Panc1 (cell line): ENCODE measurements around the gene EIF3F. TPM values are rescaled to one million over a fixed set of nuclear protein-coding genes. Genes with fewer than 3 reads are reported as not detected.
A peak's percentile ranks its signal among the peaks of the same experiment; 100 is the strongest.

ENCODE experiments used
- ATAC-seq: fragments of 200-7000 bp; cut with Tn5 transposase; 2 replicates; pipeline ENCODE4 v1.9.1; 2020; ENCODE audit warnings: mild to moderate bottlenecking, moderate library complexity
- BruUV-seq: library from RNA; stranded (reverse); fragments of 400-500 nt; replicated peaks from 2 replicates; lab custom pipeline; 2021; lab: Mats Ljungman, UMichigan
- CTCF ChIA-PET: fragments of 300-600 bp; sonication (Branson Sonifier 250); formaldehyde crosslinking; loops from one replicate; lab custom pipeline; 2022; ENCODE audit warnings: antibody characterized with exemption; lab: Charles Lee
- POLR2A ChIA-PET: fragments of 300-600 bp; sonication (Branson Sonifier 250); formaldehyde crosslinking; loops from one replicate; lab custom pipeline; 2022; ENCODE audit warnings: antibody characterized with exemption; lab: Charles Lee
- DNase-seq: peaks from one replicate; pipeline ENCODE4 v3.0.0-alpha.2; 2010; ENCODE audit warnings: low read depth, low spot score
- H3K27ac ChIP-seq: 2 replicates; pipeline ENCODE4 v1.5.1; 2011; ENCODE audit warnings: mild to moderate bottlenecking, low read length, inconsistent platforms
- H3K27me3 ChIP-seq: fragments of 200-500 bp; sonication (Bioruptor generic); 2 replicates; pipeline ENCODE4 v1.6.0; 2014; ENCODE audit warnings: low read length, inconsistent platforms; ENCODE audit not compliant: control insufficient read depth, insufficient read depth
- H3K36me3 ChIP-seq: fragments of 200-500 bp; sonication (Bioruptor generic); 2 replicates; pipeline ENCODE4 v1.5.1; 2014; ENCODE audit warnings: inconsistent platforms, mild to moderate bottlenecking, low read length, moderate library complexity; ENCODE audit not compliant: control insufficient read depth, insufficient read depth
- H3K4me1 ChIP-seq: 2 replicates; pipeline ENCODE4 v1.5.1; 2011; ENCODE audit warnings: inconsistent platforms, mild to moderate bottlenecking, low read length, moderate library complexity; ENCODE audit not compliant: control insufficient read depth, insufficient read depth
- H3K4me3 ChIP-seq, 2 experiments: 2 replicates each; pipeline ENCODE4 v1.5.1; 2011 to 2012; ENCODE audit warnings: low read depth in 2 of 2, low read length in 2 of 2, mild to moderate bottlenecking in 2 of 2, inconsistent platforms in 1 of 2, moderate library complexity in 1 of 2
- H3K9me3 ChIP-seq: fragments of 200-500 bp; sonication (Bioruptor generic); 2 replicates; pipeline ENCODE4 v1.5.1; 2014; ENCODE audit warnings: low read depth, mild to moderate bottlenecking, inconsistent platforms, low read length, moderate library complexity; ENCODE audit not compliant: control insufficient read depth, insufficient read depth
- POLR2AphosphoS5 ChIP-seq: IDR thresholded peaks from 2 replicates; pipeline ENCODE4 v1.6.1; 2012; ENCODE audit warnings: mild to moderate bottlenecking, low read depth, low read length, moderate library complexity
- SIN3A ChIP-seq: IDR thresholded peaks from 2 replicates; pipeline ENCODE4 v1.6.1; 2012; ENCODE audit warnings: low read depth, mild to moderate bottlenecking, low read length, moderate library complexity, borderline replicate concordance; ENCODE audit not compliant: insufficient read depth
- TCF7L2 ChIP-seq: IDR thresholded peaks from 2 replicates; pipeline ENCODE4 v1.6.1; 2011; ENCODE audit warnings: mild to moderate bottlenecking, low read depth, low read length, inconsistent platforms
- in situ Hi-C: cut with HindIII; loops from 2 replicates; pipeline ENCODE4 v1.10.0; 2016; ENCODE audit warnings: low sequenced_read_pairs, low pct_unique_long_range_greater_than_20kb
- intact Hi-C: fragments of 100-400 bp; cut with micrococcal nuclease; formaldehyde crosslinking; loops from one replicate; pipeline ENCODE4 v1.10.0; 2022; ENCODE audit not compliant: unreplicated experiment
- total RNA-seq: library from RNA; stranded (reverse); gene quantifications from one replicate; pipeline ENCODE4 v1.2.1, GENCODE V29; 2021; ENCODE audit not compliant: unreplicated experiment
- TF ChIP-seq, protein P1 (sequence below): fragments of 450-650 bp; IDR thresholded peaks from 2 replicates; pipeline ENCODE4 v1.5.1; 2017; ENCODE audit warnings: mild to moderate bottlenecking
- TF ChIP-seq, protein P2 (sequence below), 2 experiments: IDR thresholded peaks; 2 replicates each; pipeline ENCODE4 v1.6.1; 2011 to 2012; ENCODE audit warnings: low read depth in 2 of 2, control low read depth in 1 of 2, low read length in 1 of 2, mild to moderate bottlenecking in 1 of 2, moderate library complexity in 1 of 2; ENCODE audit not compliant: insufficient read depth in 1 of 2

The EIF3F gene
- total RNA-seq, 1 experiment from 2014 or later = 387 TPM

- ChIA-PET CTCF (no interaction called here), POLR2A (no interaction called here)
- ATAC-seq = no peak
- Histone ChIP-seq H3K36me3 (no peaks in the 10 kb centered on the region), H3K27me3 (peaks cover 9% of the 10 kb centered on the region; the same call in 1 of the 2 replicates), H3K9me3 (no peaks in the 10 kb centered on the region), H3K4me1 (no peaks in the 10 kb centered on the region), H3K27ac (no peak overlapping the region), H3K4me3 (no peak overlapping the region)
- in situ Hi-C loops (no loop called here), intact Hi-C loops (no loop called here)
- BruUV-seq = no TSS peak
- TF ChIP-seq POLR2AphosphoS5 (no peak), TCF7L2 (no peak), SIN3A (no peak)
- TF ChIP-seq, protein P1, sequence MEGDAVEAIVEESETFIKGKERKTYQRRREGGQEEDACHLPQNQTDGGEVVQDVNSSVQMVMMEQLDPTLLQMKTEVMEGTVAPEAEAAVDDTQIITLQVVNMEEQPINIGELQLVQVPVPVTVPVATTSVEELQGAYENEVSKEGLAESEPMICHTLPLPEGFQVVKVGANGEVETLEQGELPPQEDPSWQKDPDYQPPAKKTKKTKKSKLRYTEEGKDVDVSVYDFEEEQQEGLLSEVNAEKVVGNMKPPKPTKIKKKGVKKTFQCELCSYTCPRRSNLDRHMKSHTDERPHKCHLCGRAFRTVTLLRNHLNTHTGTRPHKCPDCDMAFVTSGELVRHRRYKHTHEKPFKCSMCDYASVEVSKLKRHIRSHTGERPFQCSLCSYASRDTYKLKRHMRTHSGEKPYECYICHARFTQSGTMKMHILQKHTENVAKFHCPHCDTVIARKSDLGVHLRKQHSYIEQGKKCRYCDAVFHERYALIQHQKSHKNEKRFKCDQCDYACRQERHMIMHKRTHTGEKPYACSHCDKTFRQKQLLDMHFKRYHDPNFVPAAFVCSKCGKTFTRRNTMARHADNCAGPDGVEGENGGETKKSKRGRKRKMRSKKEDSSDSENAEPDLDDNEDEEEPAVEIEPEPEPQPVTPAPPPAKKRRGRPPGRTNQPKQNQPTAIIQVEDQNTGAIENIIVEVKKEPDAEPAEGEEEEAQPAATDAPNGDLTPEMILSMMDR = no peak
- TF ChIP-seq, protein P2, sequence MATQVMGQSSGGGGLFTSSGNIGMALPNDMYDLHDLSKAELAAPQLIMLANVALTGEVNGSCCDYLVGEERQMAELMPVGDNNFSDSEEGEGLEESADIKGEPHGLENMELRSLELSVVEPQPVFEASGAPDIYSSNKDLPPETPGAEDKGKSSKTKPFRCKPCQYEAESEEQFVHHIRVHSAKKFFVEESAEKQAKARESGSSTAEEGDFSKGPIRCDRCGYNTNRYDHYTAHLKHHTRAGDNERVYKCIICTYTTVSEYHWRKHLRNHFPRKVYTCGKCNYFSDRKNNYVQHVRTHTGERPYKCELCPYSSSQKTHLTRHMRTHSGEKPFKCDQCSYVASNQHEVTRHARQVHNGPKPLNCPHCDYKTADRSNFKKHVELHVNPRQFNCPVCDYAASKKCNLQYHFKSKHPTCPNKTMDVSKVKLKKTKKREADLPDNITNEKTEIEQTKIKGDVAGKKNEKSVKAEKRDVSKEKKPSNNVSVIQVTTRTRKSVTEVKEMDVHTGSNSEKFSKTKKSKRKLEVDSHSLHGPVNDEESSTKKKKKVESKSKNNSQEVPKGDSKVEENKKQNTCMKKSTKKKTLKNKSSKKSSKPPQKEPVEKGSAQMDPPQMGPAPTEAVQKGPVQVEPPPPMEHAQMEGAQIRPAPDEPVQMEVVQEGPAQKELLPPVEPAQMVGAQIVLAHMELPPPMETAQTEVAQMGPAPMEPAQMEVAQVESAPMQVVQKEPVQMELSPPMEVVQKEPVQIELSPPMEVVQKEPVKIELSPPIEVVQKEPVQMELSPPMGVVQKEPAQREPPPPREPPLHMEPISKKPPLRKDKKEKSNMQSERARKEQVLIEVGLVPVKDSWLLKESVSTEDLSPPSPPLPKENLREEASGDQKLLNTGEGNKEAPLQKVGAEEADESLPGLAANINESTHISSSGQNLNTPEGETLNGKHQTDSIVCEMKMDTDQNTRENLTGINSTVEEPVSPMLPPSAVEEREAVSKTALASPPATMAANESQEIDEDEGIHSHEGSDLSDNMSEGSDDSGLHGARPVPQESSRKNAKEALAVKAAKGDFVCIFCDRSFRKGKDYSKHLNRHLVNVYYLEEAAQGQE (IDR thresholded peaks at IDR 0.05; ENCODE audit: insufficient read depth in 1 of 2, low read depth in 2 of 2, low read length in 1 of 2) = no peak
- no peak for DNase-seq
These were observed 37.2 kb upstream of the EIF3F start for GRCh38 chr11:7949934-7950333.

DNA sequence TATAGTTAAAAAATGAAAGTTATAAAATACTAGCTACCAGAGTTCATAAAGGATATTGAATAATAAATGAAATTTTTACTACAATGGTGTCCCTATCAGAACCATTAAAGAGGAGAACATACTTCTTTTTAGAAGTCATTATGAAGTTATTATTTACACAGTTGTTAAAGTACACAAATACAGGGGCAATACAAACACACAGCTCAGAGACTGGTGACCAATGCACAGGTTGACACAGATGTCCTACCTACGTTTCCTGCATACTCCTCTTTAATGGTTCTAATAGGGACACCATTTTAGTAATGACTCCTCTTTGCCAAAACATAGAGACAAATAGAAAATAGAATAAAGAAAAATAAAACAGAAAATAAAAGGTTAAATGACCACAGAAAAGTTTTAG lies 31.9 kb upstream of the EIF3F start:
- in situ Hi-C loops = no loop called here
- 0 out of 2 replicates have a peak, but pooled peaks have one; percentile 51 for ATAC-seq

GRCh38 chr11:7964261-7964660 lies 22.9 kb upstream of the EIF3F start:
- ChIA-PET CTCF (no interaction called here), POLR2A (interaction anchor here (0.5 kb wide), 1 partner anchor 10 kb away, joined by 3 read pairs; no protein-coding TSS in a partner anchor)
- no peak for TF ChIP-seq TCF7L2
- TF ChIP-seq, protein P2 (IDR thresholded peaks at IDR 0.05; ENCODE audit: insufficient read depth in 1 of 2, low read depth in 2 of 2, low read length in 1 of 2) = no peak
- TF ChIP-seq, protein P1 = no peak
- no peak for TF ChIP-seq POLR2AphosphoS5
- TF ChIP-seq SIN3A = no peak
- Histone ChIP-seq H3K27me3 (no peaks in the 10 kb centered on the region), H3K4me1 (no peaks in the 10 kb centered on the region), H3K4me3 (no peak overlapping the region), H3K9me3 (no peaks in the 10 kb centered on the region), H3K27ac (no peak overlapping the region), H3K36me3 (no peaks in the 10 kb centered on the region)
- BruUV-seq = no TSS peak
- ATAC-seq (no peak), DNase-seq (no peak)
- intact Hi-C loops (no loop called here), in situ Hi-C loops (no loop called here)

More for the DNA sequence above, 31.9 kb upstream of the EIF3F start:
- Histone ChIP-seq H3K9me3 (peaks cover 4% of the 10 kb centered on the region; the same call in 1 of the 2 replicates), H3K4me1 (no peaks in the 10 kb centered on the region), H3K27me3 (peaks cover under 1% of the 10 kb centered on the region; the same call in 1 of the 2 replicates), H3K4me3 (no peak overlapping the region), H3K36me3 (no peaks in the 10 kb centered on the region), H3K27ac (no peak overlapping the region)
- intact Hi-C loops = no loop called here
- peak; percentile 42 for DNase-seq
- ChIA-PET CTCF (no interaction called here), POLR2A (no interaction called here)
- no TSS peak for BruUV-seq
- TF ChIP-seq SIN3A (no peak), TCF7L2 (0 out of 2 replicates have a peak, but pooled peaks have one; percentile 20)
